ENCODE results near the gene NPBWR2.

The NPBWR2 gene

DNA sequence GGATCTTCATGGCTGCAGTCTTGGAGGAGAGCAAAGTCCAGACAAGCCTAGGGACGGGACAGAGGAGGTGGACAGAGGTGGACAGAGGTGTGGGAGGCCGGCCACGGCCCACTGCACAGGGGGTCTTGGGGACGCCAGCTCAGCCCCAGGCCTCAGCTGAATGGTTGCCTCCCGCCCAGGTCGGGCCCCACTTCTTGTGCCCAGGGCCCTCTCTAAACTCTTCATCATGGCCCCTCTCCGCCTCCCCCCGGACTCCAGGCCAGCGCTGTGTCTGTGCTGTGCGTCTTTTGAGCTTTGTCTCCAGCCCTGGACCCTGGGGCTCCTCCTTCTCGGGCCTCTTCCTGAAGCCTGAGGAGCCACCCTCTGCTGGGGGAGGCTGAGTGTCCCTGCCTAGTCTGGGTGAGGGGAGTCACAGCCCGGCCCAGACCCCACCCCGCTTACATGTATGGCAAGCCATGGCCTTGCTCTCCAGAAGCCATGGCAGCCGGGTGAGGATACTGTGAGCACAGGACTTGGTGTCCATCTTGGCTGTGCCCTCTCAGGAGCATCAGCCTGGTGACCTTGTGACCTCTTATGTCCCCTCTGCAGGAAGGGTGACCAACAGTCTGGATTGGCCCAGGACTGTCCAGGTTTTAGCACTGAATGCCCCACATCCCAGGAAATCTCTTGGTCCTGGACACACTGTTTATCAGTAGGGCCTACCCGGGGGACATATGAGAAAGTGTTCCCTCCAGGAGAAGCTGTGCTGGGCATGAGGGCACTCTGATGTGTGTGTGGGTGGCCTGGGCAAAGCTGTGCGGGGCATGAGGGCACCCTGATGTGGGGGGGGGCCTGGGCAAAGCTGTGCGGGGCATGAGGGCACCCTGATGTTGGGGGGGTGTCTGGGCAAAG lies 9.4 kb upstream of the NPBWR2 start:
- no peak for DNase-seq

DNA sequence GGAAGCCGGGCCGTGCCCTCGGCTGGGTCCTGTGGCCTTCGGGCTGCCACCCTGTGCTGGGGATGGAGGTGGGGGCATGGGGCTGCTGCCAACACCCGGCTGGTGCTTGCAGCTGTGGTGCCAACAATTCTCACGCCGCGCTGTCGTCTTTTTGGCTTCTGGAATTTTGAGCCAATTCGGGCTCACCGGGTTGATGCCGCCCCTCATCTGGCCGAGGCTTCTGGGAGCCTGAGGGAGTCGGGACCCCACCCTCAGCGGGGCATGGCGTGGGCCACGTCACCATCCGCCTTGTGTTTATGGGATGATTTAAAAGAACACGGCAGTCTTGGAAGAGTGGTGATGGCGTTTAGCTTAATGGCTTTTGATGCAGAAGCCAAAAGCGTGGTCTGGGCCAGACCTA lies 8.7 kb upstream of the NPBWR2 start:
- DNase-seq, result no peak

- no peak for DNase-seq
Measured at GRCh38 chr20:64115171-64115911, 8.0 kb upstream of the NPBWR2 start.

DNA sequence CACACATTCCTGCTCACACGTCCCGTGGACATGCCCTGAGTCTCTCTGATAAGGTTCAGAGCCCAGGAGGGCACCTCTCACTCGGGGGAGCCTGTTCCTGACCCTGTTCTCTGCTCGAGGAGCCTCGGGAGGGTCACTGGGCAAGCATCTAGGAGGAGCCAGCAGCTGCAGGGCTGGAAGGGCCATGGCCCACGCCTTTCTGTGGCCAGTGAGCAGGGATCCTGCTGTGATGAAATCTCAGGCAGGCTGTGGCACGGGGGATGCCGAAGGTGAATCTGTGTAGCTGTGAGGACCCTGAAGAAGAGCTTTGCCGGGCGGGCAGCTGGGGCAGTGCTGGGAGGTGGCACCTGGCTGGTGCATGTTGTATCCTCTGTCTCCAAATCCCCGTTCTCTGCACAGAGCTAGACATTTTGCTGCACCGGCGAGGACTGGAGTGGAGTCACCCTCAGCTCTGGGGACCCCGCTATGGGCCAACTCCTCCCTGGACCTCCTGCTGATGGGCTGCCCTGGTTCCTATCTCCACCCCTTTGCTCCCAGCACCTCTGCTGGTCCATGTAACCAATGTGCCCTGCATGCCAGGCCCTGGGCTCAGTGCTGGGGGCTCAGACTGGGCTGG lies 7.1 kb upstream of the NPBWR2 start:
- DNase-seq, result no peak

GRCh38 chr20:64113796-64114355 lies 6.5 kb upstream of the NPBWR2 start:
- DNase-seq, result no peak

DNA sequence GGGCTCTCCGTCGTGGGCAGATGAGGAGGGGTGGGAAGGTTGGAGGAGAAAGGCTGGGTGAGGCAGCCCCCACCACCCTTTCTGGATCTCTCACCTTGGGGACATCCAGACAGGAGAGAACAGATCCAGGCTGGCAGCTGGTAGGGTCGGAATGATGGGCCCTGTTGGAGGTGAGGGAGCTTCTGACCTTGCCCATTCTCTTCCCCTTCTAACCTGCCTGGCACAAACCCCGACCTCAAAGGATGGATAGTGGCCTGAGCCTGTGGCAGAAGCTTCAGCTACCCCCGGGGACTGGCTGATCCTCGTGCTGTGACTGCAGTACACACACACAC lies 6.0 kb upstream of the NPBWR2 start:
- no peak for DNase-seq

DNA sequence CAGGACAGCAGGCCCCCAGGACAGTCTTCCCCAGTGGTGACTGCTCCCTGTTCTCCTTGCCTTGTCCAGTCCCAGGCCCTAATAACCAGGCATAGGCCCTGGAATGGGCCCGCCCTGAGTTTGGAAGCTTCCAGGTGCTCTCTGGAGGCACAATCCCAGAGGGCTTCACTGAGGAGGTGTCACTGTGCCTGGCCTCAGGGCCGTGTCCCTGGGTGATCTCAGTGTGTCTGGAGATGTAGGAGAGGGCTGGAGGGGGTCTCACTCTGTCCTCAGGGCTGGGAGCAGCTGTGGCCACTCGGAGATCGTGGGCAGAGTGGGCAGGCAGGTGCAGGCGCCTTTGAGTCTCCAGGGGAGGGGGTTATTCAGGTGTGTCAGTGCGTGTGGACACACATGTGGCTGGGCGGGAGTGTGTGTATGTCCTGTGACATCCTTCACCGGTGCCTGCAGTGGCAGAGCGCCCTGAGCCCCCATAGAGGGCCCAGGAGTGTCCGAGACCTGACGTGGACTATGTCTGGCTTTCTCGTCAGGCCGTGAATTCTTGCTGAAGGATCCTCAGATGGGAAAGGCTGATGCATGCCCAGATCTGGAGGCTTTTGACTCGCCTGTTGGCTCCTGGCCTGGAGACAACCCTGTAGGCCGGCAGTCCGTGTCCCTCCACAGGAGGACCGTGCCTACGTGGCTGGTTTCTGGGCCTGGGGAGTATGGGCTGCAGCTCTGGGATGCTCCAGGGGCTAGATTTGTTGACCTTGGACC lies 5.5 kb upstream of the NPBWR2 start:
- no peak for DNase-seq

- no peak for DNase-seq
Measured at GRCh38 chr20:64111841-64112641, 4.7 kb upstream of the NPBWR2 start.

GRCh38 chr20:64110411-64111068 lies 3.2 kb upstream of the NPBWR2 start:
- DNase-seq, result no peak

DNA sequence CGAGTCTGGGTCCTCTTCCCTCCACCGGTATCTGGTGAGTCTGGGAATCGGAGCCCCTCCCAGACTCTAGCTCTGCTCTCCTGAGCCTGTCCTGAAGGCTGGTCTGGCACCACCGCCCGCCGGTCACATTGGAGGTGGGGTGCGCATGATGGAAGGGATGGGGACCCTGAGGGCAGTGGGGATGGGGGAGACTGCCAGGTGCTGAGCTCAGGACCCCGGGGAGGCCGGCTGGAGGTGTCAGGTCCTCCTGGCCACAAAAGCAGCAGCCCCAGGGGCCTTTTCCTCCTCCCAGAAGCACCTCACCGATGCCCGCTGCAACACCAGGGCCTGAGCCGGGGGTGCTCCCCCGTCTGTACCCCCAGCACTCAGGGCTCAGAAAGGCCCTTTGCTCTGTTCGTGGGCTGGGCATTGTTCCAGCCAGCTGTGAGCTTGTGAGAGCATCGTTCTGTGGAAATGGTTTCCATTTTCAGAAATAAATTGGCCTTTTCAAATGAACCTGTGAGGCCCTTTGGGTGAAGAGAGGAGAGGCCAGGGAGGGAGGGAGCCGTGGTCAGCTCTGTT lies 2.5 kb upstream of the NPBWR2 start:
- no peak for DNase-seq

DNA sequence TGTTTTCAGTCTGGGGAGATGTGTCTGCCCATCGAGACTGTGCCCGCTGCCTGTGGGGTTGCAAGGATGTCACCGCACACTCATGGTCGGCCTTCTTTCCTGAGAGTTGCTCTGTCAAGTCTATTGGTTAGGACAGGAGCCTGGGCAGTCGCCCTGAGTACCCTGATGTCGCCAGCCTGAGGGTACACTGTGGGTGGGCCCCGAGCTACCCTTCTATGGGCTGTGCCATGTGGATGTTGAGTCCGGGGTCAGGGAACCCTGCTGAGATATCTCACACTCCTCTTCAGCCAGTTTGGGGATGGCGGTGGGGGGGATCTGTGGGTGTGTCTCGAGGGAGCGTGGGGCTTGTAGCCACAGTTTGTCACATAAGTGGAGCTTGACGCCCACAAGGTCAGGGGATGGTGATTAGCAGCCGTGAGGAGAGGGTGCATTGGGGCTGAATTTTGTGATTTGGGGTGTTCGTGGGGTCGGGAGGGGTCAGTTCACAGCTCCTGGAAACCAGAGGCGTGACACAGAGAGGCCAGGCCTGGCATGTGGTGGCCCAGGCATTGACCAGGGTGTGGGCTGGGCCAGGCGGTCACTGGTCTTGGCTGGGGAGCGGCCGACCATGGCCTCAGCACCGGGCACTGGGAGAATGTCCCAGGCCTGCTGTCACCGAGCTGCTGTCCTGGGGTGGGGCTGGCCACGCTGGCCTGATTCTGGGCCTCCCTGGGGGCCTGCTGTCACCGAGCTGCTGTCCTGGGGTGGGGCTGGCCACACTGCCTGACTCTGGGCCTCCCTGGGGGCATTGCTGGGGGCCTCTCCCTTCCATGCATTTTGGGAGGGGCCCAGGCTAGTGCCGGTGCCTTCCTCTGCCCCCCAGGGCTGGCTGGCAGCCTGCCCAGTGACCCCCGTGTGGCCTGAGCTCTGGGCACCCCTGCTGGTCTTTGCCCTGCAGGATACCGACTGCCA lies 1.6 kb upstream of the NPBWR2 start:
- DNase-seq, result no peak

DNA sequence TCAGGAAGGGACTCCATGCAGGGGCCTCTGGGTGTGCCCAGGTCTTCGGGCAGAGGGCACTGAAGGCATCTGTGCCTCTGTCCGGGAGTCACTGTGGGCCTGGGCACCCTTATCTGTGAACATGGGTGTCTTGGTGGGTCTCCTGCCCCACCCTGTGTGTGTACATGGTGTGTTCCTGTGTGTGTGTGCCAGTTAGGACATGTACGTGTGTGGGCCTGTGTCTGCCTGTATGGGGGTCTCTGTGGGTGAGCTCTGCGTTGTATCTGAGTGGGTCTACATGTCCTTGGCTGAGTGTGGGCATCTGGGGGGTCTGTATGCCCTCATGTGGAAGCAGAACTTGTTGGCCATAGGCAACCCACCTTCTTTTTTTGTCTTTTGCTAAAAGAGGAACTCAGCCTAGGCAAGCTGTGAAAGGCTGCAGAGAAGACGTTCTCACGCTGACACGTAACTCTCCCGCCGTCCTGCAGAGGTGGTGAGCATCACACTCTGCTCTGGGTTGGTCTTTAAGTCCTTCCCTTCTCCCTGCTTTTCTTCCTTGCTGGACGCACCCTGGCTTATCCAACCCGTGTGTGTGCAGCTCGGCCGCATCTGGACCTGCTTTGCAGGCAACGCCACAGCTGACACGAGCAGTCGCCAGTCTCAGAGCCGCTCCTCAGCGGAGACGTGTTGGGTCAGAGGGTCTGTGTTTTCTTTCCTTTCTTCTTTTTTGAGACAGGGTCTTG lies 532 bp upstream of the NPBWR2 start:
- no peak for DNase-seq

DNA sequence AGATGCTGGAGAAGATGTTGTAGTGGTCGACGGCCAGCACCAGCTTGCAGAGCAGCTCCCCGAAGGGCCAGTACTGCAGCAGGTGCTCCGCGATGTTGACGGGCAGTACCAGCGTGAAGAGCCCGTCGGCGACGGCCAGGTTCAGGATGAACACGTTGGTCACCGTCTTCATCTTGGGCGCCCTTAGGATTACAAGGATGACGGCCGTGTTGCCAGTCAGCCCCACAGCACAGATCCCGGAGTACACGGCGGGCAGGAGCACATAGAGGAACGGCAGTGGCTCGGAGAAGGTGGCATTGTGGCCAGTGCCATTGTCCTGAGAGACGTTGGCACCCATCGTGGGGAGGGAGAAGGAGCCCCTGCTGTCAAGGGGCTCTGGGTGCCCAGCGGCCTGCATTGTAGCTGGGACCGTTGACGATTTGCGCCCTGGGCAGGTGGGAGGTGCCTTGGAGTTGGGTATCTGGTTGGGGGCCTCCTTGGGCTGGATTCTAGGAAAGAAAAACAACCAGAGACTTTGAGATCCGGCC lies 867 bp downstream of the NPBWR2 start:
- DNase-seq, result no peak

- DNase-seq, result no peak
Measured at GRCh38 chr20:64105846-64106434, 1.4 kb downstream of the NPBWR2 start.

- DNase-seq, result no peak
Measured at GRCh38 chr20:64104667-64105451, 2.5 kb downstream of the NPBWR2 start.

DNA sequence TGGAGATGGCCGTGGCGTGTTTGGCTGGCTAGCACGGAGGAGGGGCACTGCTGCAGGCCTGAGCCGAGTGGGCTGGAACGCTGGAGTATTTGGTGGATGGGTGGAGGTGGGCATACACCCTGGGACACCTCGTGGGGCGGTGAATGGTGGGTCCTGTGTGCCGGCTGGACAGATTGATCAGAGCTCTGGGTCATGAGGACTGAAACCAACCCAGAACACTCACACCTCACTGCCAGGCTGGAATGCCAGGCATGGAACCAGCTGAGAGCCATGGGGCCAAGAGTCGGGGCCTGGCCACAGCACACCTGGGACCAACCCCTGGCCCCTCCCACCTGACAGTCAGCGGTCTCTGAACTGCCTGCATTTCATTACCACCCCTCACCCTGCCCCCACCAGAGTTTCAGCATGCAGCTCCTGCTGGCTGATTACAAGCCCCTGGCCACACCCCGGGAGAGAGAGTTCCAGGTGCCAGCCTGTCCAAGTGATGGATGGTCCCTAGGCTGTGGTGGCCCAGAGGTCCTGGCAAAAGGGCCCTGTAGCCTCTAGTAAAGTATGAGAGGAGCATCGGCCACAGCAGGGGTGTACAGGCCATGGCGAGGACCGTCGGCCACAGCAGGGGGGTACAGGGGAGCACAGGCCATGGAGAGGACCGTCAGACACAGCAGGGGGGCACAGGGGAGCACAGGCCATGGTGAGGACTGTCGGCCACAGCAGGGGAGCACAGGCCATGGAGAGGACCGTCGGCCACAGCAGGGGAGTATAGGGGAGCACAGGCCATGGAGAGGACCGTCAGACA lies 3.3 kb downstream of the NPBWR2 start:
- no peak for DNase-seq

All from NCI-H2029 treated with DMSO at 0.1 percent for 48 hours (cell line).